ENCODE results near the gene ARMC7. TPM values are rescaled to one million over a fixed set of nuclear protein-coding genes. Genes with fewer than 3 reads are reported as not detected.

The ARMC7 gene
- polyA plus RNA-seq, 1 donor from 2014 or later = 3.7 TPM

GRCh38 chr17:75168998-75169397 lies 59.2 kb downstream of the ARMC7 start:
- peaks cover 4% of the 10 kb centered on the region for H3F3A ChIP-seq (ENCODE audit: insufficient read depth, low read length, poor library complexity, severe bottlenecking)
- no peaks in the 10 kb centered on the region for H3K9me3 ChIP-seq (ENCODE audit: low read length)
- H4K20me1 ChIP-seq (ENCODE audit: insufficient read depth) = peaks cover 3% of the 10 kb centered on the region
- TF ChIP-seq TAF1 (IDR thresholded peaks at IDR 0.05; ENCODE audit: low read depth) (no peak), POLR2AphosphoS5 (IDR thresholded peaks at IDR 0.05) (no peak), RAD21 (conservative IDR thresholded peaks at IDR 0.05) (no peak), EZH2 (IDR thresholded peaks at IDR 0.05; ENCODE audit: borderline replicate concordance, insufficient read depth, low read length, poor library complexity, severe bottlenecking) (no peak), MXI1 (conservative IDR thresholded peaks at IDR 0.05; ENCODE audit: poor library complexity, severe bottlenecking) (no peak), SMC3 (conservative IDR thresholded peaks at IDR 0.05; ENCODE audit: poor library complexity) (no peak), REST (IDR thresholded peaks at IDR 0.05; ENCODE audit: borderline replicate concordance) (no peak), EP300 (conservative IDR thresholded peaks at IDR 0.05; ENCODE audit: poor library complexity, severe bottlenecking) (no peak)
- TF ChIP-seq, protein P1, sequence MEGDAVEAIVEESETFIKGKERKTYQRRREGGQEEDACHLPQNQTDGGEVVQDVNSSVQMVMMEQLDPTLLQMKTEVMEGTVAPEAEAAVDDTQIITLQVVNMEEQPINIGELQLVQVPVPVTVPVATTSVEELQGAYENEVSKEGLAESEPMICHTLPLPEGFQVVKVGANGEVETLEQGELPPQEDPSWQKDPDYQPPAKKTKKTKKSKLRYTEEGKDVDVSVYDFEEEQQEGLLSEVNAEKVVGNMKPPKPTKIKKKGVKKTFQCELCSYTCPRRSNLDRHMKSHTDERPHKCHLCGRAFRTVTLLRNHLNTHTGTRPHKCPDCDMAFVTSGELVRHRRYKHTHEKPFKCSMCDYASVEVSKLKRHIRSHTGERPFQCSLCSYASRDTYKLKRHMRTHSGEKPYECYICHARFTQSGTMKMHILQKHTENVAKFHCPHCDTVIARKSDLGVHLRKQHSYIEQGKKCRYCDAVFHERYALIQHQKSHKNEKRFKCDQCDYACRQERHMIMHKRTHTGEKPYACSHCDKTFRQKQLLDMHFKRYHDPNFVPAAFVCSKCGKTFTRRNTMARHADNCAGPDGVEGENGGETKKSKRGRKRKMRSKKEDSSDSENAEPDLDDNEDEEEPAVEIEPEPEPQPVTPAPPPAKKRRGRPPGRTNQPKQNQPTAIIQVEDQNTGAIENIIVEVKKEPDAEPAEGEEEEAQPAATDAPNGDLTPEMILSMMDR (IDR thresholded peaks at IDR 0.05; ENCODE audit: poor library complexity, severe bottlenecking) = no peak
- H2AFZ ChIP-seq (ENCODE audit: low read depth, low read length) = no peak overlapping the region
- H3K27ac ChIP-seq (ENCODE audit: low read length) = no peak overlapping the region
- H3K27me3 ChIP-seq (ENCODE audit: insufficient read depth, low read depth, low read length) = no peaks in the 10 kb centered on the region
- peaks cover 13% of the 10 kb centered on the region for H3K79me2 ChIP-seq (replicated peaks; ENCODE audit: insufficient read depth, low read length)
- H3K9ac ChIP-seq (ENCODE audit: low read length) = no peak overlapping the region
- H3K36me3 ChIP-seq (ENCODE audit: insufficient read depth, low read length) = no peaks in the 10 kb centered on the region
- no peak overlapping the region for H3K4me2 ChIP-seq (ENCODE audit: low read length)
- no peak overlapping the region for H3K4me3 ChIP-seq (ENCODE audit: low read length)
- no peaks in the 10 kb centered on the region for H3K9me2 ChIP-seq (ENCODE audit: insufficient read depth, low read length)

- Histone ChIP-seq H3K27me3 (ENCODE audit: insufficient read depth, low read depth, low read length) (no peaks in the 10 kb centered on the region), H3F3A (ENCODE audit: insufficient read depth, low read length, poor library complexity, severe bottlenecking) (peaks cover 4% of the 10 kb centered on the region), H3K4me2 (ENCODE audit: low read length) (no peak overlapping the region), H3K9me2 (ENCODE audit: insufficient read depth, low read length) (no peaks in the 10 kb centered on the region), H3K9me3 (ENCODE audit: low read length) (no peaks in the 10 kb centered on the region), H3K36me3 (ENCODE audit: insufficient read depth, low read length) (no peaks in the 10 kb centered on the region), H3K27ac (ENCODE audit: low read length) (no peak overlapping the region), H3K4me3 (ENCODE audit: low read length) (no peak overlapping the region), H3K9ac (ENCODE audit: low read length) (no peak overlapping the region), H3K79me2 (replicated peaks; ENCODE audit: insufficient read depth, low read length) (peaks cover 44% of the 10 kb centered on the region), H2AFZ (ENCODE audit: low read depth, low read length) (no peak overlapping the region), H4K20me1 (ENCODE audit: insufficient read depth) (peaks cover 6% of the 10 kb centered on the region)
- TF ChIP-seq, protein P1 (IDR thresholded peaks at IDR 0.05; ENCODE audit: poor library complexity, severe bottlenecking) = no peak
- no peak for TF ChIP-seq TAF1 (IDR thresholded peaks at IDR 0.05; ENCODE audit: low read depth)
- TF ChIP-seq RAD21 (conservative IDR thresholded peaks at IDR 0.05) = no peak
- TF ChIP-seq EP300 (conservative IDR thresholded peaks at IDR 0.05; ENCODE audit: poor library complexity, severe bottlenecking) = no peak
- TF ChIP-seq SMC3 (conservative IDR thresholded peaks at IDR 0.05; ENCODE audit: poor library complexity) = no peak
- TF ChIP-seq REST (IDR thresholded peaks at IDR 0.05; ENCODE audit: borderline replicate concordance) = no peak
- TF ChIP-seq POLR2AphosphoS5 (IDR thresholded peaks at IDR 0.05) = no peak
- no peak for TF ChIP-seq MXI1 (conservative IDR thresholded peaks at IDR 0.05; ENCODE audit: poor library complexity, severe bottlenecking)
- TF ChIP-seq EZH2 (IDR thresholded peaks at IDR 0.05; ENCODE audit: borderline replicate concordance, insufficient read depth, low read length, poor library complexity, severe bottlenecking) = no peak
These were observed 63.8 kb downstream of the ARMC7 start for GRCh38 chr17:75173526-75173925.

Measured in neural cell (in vitro differentiated cells).